ENCODE results near the gene GATC.
"Not testable (repeated sequence)": the region's sequence is repeated elsewhere in the genome, so short reads cannot be mapped to it uniquely, and the experiment has no call there.

Gene GATC

DNA sequence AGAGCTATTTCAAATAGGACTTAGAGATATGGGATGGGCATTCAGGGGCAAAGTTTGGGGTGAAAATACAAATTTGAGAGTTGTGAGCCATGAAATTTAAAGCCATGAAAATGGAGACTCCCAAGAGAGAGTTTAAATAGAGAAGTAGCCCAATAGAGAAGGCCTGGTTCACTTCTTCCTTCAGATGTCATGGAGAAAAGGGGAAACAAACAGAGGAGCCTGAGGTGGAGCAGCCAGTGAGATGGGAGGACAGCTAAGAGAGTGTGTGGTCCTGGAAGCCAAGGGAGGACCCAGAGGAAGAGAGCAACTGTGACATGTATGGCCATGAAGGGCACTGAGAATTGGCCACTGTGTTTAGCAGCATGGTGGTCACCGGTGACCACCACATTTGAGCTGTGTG, 37.4 kb downstream of the GATC start:
- H3K4me3 ChIP-seq (ENCODE audit: low read depth in 1 of 2, low read length in 2 of 2): no peak overlapping the region

DNA sequence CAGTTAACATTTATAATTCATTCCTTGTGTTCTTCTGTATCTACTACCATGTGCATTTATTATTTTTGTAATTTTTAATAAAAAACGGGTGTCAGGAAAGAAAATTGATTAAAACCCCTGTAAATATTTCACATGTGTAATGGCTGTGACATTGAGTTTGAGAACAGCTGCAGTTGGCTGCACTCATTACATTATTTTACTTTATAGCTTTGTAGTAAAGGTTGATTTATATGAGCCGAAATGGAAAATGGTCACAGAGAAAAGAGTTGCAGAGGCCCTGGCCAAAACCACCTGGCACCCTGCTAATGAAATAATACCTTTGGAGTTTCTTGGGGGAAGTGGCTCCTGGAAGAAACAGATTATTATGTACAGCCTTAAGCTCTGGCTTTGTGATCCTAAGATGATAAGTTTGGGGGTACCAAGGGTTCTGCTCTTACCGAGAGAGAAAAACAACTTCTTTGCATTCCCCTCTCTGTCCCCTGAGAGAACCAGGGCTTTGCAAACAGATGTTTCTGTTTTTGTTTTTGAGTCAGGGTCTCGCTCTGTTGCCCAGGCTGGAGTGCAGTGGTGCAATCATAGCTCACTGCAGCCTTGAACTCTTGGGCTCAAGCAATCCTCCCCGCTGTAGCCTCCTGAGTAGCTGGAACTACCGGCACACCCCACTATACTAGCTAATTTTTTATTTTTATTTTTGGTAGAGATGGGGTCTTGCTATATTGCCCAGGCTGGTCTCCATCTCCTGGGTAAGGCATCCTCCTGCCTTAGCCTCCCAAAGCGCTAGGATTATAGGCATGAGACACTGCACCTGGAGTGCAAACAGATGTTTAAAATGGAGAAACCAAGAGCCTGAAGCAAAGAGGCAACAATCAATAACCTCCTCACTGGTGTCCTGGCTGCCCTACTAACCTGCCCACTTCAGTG, 40.0 kb downstream of the GATC start:
- no peaks in the 10 kb centered on the region for H3K9me3 ChIP-seq (ENCODE audit: control insufficient read depth in 1 of 2, low read length in 2 of 2)

More for the DNA sequence above, 37.4 kb downstream of the GATC start:
- no peaks in the 10 kb centered on the region for H3K27me3 ChIP-seq (ENCODE audit: control insufficient read depth in 1 of 2, insufficient read depth in 2 of 2, low read length in 2 of 2)
- H3K9me3 ChIP-seq (ENCODE audit: control insufficient read depth in 1 of 2, low read length in 2 of 2): no peaks in the 10 kb centered on the region
- H3K36me3 ChIP-seq (ENCODE audit: control insufficient read depth in 1 of 2, insufficient read depth in 2 of 2, low read length in 2 of 2): no peaks in the 10 kb centered on the region
- H3K9ac ChIP-seq (ENCODE audit: low read depth in 1 of 2, low read length in 2 of 2): no peak overlapping the region
- no peak overlapping the region for H3K27ac ChIP-seq (ENCODE audit: low read depth, low read length)
- no peaks in the 10 kb centered on the region for H3K4me1 ChIP-seq (ENCODE audit: control insufficient read depth in 1 of 2, insufficient read depth in 2 of 2, low read length in 2 of 2)

DNA sequence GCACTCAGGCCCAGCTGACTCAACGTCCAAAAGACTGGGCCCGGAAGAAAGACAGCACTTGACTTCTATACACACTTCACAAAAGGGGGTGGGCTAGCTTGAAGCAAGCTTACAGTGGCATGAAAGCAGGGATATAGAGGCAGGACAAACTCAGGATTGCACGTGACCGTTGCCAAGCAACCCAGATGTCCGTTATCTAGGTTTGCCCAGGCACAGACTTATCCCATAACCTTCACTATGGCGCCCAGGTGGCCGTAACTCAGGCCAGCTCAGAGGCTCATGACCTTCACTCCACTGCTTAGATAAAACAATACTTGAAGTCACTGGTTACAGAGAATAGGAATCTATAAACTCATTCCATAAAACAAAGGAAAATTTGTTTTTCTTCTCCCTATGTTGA, 41.3 kb downstream of the GATC start:
- H3K9ac ChIP-seq (ENCODE audit: low read depth in 1 of 2, low read length in 2 of 2); H3K4me1 ChIP-seq (ENCODE audit: control insufficient read depth in 1 of 2, insufficient read depth in 2 of 2, low read length in 2 of 2); H3K36me3 ChIP-seq (ENCODE audit: control insufficient read depth in 1 of 2, insufficient read depth in 2 of 2, low read length in 2 of 2); H3K9me3 ChIP-seq (ENCODE audit: control insufficient read depth in 1 of 2, low read length in 2 of 2); H3K27ac ChIP-seq (ENCODE audit: low read depth, low read length); H3K4me3 ChIP-seq (ENCODE audit: low read depth in 1 of 2, low read length in 2 of 2); H3K27me3 ChIP-seq (ENCODE audit: control insufficient read depth in 1 of 2, insufficient read depth in 2 of 2, low read length in 2 of 2): not testable (repeated sequence)

More for the DNA sequence above, 40.0 kb downstream of the GATC start:
- H3K4me1 ChIP-seq (ENCODE audit: control insufficient read depth in 1 of 2, insufficient read depth in 2 of 2, low read length in 2 of 2): no peaks in the 10 kb centered on the region
- H3K4me3 ChIP-seq (ENCODE audit: low read depth in 1 of 2, low read length in 2 of 2): no peak overlapping the region
- no peak overlapping the region for H3K27ac ChIP-seq (ENCODE audit: low read depth, low read length)
- H3K27me3 ChIP-seq (ENCODE audit: control insufficient read depth in 1 of 2, insufficient read depth in 2 of 2, low read length in 2 of 2): no peaks in the 10 kb centered on the region
- no peak overlapping the region for H3K9ac ChIP-seq (ENCODE audit: low read depth in 1 of 2, low read length in 2 of 2)
- H3K36me3 ChIP-seq (ENCODE audit: control insufficient read depth in 1 of 2, insufficient read depth in 2 of 2, low read length in 2 of 2): peaks cover 0 to 8% of the 10 kb centered on the region in 2 donors

DNA sequence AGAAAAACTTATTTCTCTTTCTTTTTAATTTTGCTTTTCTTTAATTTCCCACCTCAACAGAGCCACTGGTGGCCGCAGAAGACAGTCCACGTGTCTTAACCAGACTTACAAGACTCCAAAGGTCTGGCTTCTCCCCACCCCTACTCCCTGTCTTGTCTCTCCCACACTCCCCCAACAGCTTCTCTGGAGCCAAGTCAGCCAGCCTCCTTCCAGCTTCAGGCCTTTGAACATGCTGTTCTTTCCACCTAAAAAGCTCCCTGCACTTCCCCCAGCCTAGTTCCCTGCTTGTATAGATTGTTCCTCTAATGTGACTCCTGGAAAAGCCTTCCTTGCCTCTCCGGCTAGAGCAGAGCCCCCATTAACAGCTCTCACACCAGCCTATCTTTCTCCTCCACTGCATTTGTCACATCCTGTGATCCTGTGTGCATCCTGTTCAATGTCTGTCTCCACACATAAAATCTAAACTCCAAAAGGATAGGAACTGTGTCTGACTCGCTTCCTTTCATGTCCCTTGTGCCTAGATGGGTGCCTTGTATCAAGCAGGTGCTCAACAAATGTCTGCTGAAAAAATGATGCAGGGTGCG, 41.9 kb downstream of the GATC start:
- Histone ChIP-seq H3K4me3 (ENCODE audit: low read depth in 1 of 2, low read length in 2 of 2) (no peak overlapping the region), H3K36me3 (ENCODE audit: control insufficient read depth in 1 of 2, insufficient read depth in 2 of 2, low read length in 2 of 2) (peaks cover 0 to 8% of the 10 kb centered on the region in 2 donors), H3K27ac (ENCODE audit: low read depth, low read length) (no peak overlapping the region), H3K4me1 (ENCODE audit: control insufficient read depth in 1 of 2, insufficient read depth in 2 of 2, low read length in 2 of 2) (no peaks in the 10 kb centered on the region), H3K9me3 (ENCODE audit: control insufficient read depth in 1 of 2, low read length in 2 of 2) (no peaks in the 10 kb centered on the region), H3K9ac (ENCODE audit: low read depth in 1 of 2, low read length in 2 of 2) (no peak overlapping the region), H3K27me3 (ENCODE audit: control insufficient read depth in 1 of 2, insufficient read depth in 2 of 2, low read length in 2 of 2) (no peaks in the 10 kb centered on the region)

DNA sequence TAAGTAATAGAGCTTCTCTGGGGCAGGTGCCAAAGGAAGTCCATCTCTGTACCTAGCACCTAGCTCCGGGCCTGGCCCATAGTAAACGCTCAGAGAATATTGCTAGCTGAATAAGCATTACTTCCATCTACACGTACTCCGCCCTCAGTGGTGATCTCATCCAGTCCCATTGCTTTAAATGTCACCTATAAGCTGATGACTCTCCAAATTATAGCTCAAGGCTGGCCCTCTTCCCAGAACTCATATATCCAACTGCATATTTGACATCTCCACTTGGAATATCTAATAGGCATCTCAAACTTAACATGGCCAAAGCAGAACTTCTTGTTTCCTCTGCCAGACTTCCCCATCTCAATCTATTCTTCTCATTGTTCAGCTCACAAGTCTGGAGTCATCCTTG, 42.8 kb downstream of the GATC start:
- Histone ChIP-seq H3K4me1 (ENCODE audit: control insufficient read depth in 1 of 2, insufficient read depth in 2 of 2, low read length in 2 of 2) (no peaks in the 10 kb centered on the region), H3K4me3 (ENCODE audit: low read depth in 1 of 2, low read length in 2 of 2) (no peak overlapping the region), H3K27ac (ENCODE audit: low read depth, low read length) (no peak overlapping the region), H3K27me3 (ENCODE audit: control insufficient read depth in 1 of 2, insufficient read depth in 2 of 2, low read length in 2 of 2) (no peaks in the 10 kb centered on the region), H3K9me3 (ENCODE audit: control insufficient read depth in 1 of 2, low read length in 2 of 2) (no peaks in the 10 kb centered on the region), H3K36me3 (ENCODE audit: control insufficient read depth in 1 of 2, insufficient read depth in 2 of 2, low read length in 2 of 2) (peaks cover 0 to 8% of the 10 kb centered on the region in 2 donors), H3K9ac (ENCODE audit: low read depth in 1 of 2, low read length in 2 of 2) (no peak overlapping the region)

DNA sequence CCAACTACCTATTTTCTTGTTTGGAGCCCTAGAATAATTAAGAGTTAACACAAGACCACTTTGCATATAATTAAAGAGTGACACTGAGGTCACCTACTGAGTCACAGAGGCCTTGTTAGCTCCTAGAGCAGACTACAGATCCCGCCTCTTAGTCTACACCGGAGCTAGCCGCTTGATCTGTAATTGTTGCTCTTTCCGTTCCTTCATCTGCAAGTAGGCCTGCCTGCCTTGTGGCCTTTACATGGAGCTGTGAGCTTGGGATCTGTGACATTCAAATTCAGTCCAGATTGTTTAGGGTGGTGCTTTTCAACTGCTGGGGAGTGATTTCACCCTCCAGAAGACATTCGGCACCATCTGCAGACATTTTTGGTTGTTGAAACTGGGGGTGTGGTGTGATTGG, 44.1 kb downstream of the GATC start:
- Histone ChIP-seq H3K27me3 (ENCODE audit: control insufficient read depth in 1 of 2, insufficient read depth in 2 of 2, low read length in 2 of 2) (no peaks in the 10 kb centered on the region), H3K27ac (ENCODE audit: low read depth, low read length) (no peak overlapping the region), H3K9ac (ENCODE audit: low read depth in 1 of 2, low read length in 2 of 2) (no peak overlapping the region), H3K4me3 (ENCODE audit: low read depth in 1 of 2, low read length in 2 of 2) (no peak overlapping the region), H3K9me3 (ENCODE audit: control insufficient read depth in 1 of 2, low read length in 2 of 2) (no peaks in the 10 kb centered on the region), H3K4me1 (ENCODE audit: control insufficient read depth in 1 of 2, insufficient read depth in 2 of 2, low read length in 2 of 2) (peaks cover 5 to 7% of the 10 kb centered on the region in 2 donors), H3K36me3 (ENCODE audit: control insufficient read depth in 1 of 2, insufficient read depth in 2 of 2, low read length in 2 of 2) (peaks cover 0 to 8% of the 10 kb centered on the region in 2 donors)

DNA sequence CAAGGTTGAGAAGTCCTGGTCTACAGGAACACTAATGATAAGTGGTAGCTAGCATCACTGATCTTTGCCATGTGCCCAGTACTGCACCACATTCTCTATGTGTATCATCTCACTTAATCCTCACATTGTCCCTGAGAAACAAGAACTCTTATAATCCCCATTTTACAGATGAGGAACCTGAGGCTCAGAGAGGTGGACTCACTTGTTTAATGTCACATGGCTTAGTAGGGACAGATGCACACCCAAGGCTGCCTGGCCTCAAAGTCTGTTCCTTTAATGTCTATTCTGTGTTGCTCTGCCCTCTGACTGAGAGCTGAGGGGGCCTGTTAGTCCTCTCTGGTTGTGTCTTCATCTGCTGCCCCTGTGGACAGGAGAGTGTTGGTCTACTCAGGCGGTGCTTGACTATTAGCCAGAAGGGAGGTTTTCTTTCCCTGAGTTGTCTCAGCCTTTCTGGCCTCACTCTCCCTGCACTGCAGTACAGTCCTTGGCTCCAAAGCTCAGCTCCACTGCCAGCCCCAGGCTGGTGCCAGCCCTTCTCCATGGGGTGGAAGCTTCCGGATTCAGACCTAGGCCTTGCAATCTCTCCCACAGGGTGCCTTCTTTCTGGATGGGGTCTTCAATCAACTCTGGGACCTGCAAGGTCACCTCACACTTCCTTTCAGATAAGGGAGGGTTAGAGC, 44.7 kb downstream of the GATC start:
- Histone ChIP-seq H3K27ac (ENCODE audit: low read depth, low read length) (no peak overlapping the region), H3K27me3 (ENCODE audit: control insufficient read depth in 1 of 2, insufficient read depth in 2 of 2, low read length in 2 of 2) (no peaks in the 10 kb centered on the region), H3K9ac (ENCODE audit: low read depth in 1 of 2, low read length in 2 of 2) (no peak overlapping the region), H3K9me3 (ENCODE audit: control insufficient read depth in 1 of 2, low read length in 2 of 2) (no peaks in the 10 kb centered on the region), H3K4me1 (ENCODE audit: control insufficient read depth in 1 of 2, insufficient read depth in 2 of 2, low read length in 2 of 2) (peaks cover 6 to 7% of the 10 kb centered on the region in 2 donors), H3K36me3 (ENCODE audit: control insufficient read depth in 1 of 2, insufficient read depth in 2 of 2, low read length in 2 of 2) (peaks cover 0 to 8% of the 10 kb centered on the region in 2 donors), H3K4me3 (ENCODE audit: low read depth in 1 of 2, low read length in 2 of 2) (no peak overlapping the region)

DNA sequence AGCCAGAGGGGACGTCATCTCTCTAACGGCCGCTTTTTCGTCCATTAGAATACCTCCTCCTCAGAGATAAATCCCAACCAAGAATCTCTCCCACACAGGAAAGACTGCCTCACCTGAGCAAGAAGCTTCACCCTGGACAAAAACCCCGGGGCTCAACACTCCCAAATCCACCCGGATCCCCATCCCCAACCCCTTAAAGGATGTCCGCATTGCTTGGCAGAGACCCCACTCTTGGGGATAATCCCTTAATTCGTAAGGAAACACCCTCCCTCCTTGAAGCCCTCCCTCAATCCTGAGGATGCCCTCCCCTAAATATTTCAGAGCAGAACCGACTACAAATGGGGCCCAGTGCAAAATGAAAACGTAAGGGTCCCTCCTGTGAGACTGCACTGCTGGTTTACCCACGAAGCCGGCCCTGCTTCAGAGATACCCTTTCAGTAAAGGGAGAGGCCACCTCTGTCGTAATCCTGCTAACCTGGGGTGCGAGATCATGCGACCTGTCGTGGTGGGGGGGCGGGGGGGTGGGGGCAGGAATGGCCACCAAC, 49.0 kb downstream of the GATC start:
- H3K4me3 ChIP-seq (ENCODE audit: low read depth in 1 of 2, low read length in 2 of 2): peak overlapping the region; percentile 94
- no peak overlapping the region for H3K27ac ChIP-seq (ENCODE audit: low read depth, low read length)
- H3K9ac ChIP-seq (ENCODE audit: low read depth in 1 of 2, low read length in 2 of 2): peak overlapping the region in 1 of 2 donors; percentile 31
- peaks cover 18 to 21% of the 10 kb centered on the region in 2 donors for H3K4me1 ChIP-seq (ENCODE audit: control insufficient read depth in 1 of 2, insufficient read depth in 2 of 2, low read length in 2 of 2)
- H3K27me3 ChIP-seq (ENCODE audit: control insufficient read depth in 1 of 2, insufficient read depth in 2 of 2, low read length in 2 of 2): no peaks in the 10 kb centered on the region
- H3K36me3 ChIP-seq (ENCODE audit: control insufficient read depth in 1 of 2, insufficient read depth in 2 of 2, low read length in 2 of 2): peaks cover 0 to 21% of the 10 kb centered on the region in 2 donors
- H3K9me3 ChIP-seq (ENCODE audit: control insufficient read depth in 1 of 2, low read length in 2 of 2): no peaks in the 10 kb centered on the region

DNA sequence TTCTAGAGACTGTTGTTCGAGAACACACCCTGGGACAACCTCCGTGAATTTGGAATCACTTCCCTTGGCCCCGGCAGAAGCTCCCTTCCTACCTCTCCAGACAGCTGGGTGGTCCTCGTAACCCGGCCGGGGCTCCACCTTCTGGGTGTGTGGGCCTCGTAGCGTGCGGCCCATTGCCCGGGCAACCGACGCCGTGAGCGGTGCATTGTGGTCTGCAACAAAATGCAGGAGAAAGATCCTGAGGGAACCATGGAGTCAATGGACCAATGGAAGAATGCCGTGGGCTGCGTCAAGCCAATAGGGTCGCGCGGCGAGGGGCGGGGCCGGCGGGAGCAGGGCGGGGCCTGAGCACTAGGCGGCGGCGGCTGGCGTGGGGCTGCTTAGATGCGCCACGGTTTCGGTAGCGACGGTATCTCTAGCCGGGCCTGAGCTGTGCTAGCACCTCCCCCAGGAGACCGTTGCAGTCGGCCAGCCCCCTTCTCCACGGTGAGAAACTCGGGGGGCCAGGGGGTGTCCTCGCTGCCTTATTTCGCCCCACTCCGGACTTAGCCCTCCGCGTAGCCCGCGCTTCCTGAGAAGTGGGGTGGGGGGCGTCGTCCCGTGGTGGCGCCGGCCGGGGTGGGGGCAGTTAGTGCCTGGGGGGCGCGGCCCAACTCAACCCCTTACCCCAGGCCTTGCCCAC, 49.6 kb downstream of the GATC start, which contains the start of gene DYNLL1:
Gene DYNLL1 (plus strand): TSS at position 383 of the 682 bp plus-strand sequence. CDS start 309 bp downstream, outside the sequence.
- Histone ChIP-seq H3K9ac (ENCODE audit: low read depth in 1 of 2, low read length in 2 of 2) (peak within 1 kb of the TSS; percentile 65 to 91), H3K27ac (ENCODE audit: low read depth, low read length) (peak within 1 kb of the TSS; percentile 58), H3K27me3 (ENCODE audit: control insufficient read depth in 1 of 2, insufficient read depth in 2 of 2, low read length in 2 of 2) (no peaks in the 10 kb centered on the region), H3K4me3 (ENCODE audit: low read depth in 1 of 2, low read length in 2 of 2) (peak within 1 kb of the TSS; percentile 94), H3K36me3 (ENCODE audit: control insufficient read depth in 1 of 2, insufficient read depth in 2 of 2, low read length in 2 of 2) (peaks cover 2 to 14% of the 10 kb centered on the region in 2 donors), H3K4me1 (ENCODE audit: control insufficient read depth in 1 of 2, insufficient read depth in 2 of 2, low read length in 2 of 2) (peaks cover 18 to 21% of the 10 kb centered on the region in 2 donors), H3K9me3 (ENCODE audit: control insufficient read depth in 1 of 2, low read length in 2 of 2) (no peaks in the 10 kb centered on the region)

Data from duodenal mucosa (tissue), 2 donors.